Stimulated activated CD8-positive, alpha-beta memory T cell treated with anti-CD3 and anti-CD28 coated beads, Interleukin-12 subunit alpha, Interleukin-12 subunit beta, amount 100 ng/mL, for 24 hours (primary cell): ENCODE measurements around the gene ZWILCH.
"Not testable (repeated sequence)": the region's sequence is repeated elsewhere in the genome, so short reads cannot be mapped to it uniquely, and the experiment has no call there.

Experiments used
- DNase-seq: peaks from one replicate; pipeline ENCODE4 v3.0.0-alpha.2; 2020; ENCODE audit errors: extremely low read depth

ZWILCH gene

GRCh38 chr15:66488525-66488924 is 16.6 kb upstream of the ZWILCH start:
- no peak for DNase-seq

DNA sequence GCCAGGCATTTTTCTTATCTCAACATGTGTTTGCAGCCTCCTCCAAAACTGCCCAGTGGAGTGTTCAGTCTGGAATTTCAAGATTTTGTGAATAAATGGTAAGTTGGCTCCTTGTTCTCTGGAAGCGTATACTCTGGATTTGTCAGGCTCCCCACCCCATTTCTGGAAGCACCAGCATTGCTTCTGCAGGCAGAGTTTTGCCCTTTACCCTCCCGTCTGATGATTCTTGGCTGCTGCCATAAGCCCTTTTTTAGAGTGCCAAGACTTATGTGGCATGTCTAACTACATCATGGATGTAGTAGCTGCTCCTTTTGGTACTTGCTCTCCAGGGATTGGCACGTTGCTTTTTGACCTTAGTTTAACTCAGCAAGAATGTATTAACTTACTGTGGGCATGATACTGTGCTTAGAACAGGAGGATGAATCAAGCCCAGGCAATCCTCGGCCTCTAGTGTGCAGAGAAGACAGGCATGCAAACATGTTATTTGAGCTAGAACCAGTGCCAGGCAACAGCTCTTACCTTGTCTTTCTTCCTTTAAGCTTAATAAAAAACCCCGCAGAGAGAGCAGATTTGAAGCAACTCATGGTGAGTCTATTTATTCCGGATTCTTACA is 15.8 kb upstream of the ZWILCH start:
- DNase-seq, result no peak

GRCh38 chr15:66491846-66492245 is 13.3 kb upstream of the ZWILCH start:
- no peak for DNase-seq

DNA sequence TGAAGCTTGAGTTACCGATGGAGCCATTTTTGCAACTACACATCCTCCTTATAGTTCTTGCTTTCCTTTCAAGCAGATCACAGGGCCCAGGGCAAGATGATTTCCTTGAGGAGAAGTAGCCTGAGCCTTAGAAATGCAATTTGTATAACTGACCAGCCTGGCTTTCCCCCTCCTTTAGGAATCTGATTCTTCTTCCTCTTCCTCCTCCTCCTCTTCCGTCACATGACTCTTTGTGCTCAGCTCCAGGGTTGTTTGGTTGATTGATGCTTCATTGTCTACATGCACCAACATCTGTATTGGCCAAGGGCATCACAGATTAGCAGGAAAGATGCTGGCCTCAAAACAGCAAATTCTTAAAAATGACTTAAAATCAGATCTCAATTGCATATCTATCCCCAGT is 10.9 kb upstream of the ZWILCH start:
- DNase-seq, result no peak

- no peak for DNase-seq
Observed at GRCh38 chr15:66496951-66497501, 8.1 kb upstream of the ZWILCH start.

DNA sequence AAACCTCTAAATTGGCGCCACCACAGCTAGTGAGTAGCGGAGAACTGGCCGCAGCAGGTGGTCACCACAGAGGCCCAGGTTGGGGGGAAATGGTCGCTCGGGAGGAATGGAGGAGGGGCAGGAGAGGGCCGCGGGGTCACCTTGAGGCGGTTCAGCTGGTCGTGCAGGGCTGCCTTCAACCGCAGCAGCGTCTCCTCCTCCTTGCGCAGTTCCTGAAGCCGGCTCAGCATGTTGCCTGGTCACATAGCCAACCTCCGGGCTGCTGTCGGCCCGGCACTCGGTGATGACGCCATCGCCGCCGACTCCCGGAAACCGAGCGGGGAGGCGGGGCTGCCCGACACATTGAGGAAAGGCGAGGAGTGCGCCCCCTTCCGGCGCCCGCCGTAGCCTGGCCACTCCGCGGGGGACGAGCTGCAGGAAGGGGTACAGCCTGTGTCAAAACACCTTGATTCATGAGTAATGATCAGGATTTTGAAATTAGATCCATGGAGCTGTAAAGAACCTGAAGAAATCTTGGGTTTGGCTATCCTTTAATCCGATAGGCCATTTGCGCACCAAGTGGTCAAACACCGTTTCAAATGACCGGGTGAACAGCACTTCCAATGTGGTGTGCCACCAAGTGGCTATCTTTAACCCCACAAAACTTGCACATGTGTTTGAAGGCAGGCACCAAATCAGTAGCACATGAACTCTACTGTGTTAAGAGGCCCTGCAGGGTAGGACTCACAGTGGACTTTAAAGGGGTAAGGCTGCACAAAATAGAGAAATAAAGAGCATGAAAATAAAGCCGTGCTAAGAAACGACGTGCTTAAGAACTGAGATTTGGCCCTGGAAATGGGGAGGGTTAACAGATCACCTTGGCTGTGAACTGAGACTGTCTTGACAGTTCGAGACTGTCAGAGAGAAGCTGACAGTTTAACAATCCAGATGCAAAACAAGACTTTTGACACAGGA is 7.3 kb upstream of the ZWILCH start, which contains the start of gene SNAPC5:
Gene SNAPC5, minus strand, starts transcription at position 261 of the 954 bp plus-strand sequence. Its CDS starts 31 bp downstream, at position 230.
- peak; percentile 94 for DNase-seq

DNA sequence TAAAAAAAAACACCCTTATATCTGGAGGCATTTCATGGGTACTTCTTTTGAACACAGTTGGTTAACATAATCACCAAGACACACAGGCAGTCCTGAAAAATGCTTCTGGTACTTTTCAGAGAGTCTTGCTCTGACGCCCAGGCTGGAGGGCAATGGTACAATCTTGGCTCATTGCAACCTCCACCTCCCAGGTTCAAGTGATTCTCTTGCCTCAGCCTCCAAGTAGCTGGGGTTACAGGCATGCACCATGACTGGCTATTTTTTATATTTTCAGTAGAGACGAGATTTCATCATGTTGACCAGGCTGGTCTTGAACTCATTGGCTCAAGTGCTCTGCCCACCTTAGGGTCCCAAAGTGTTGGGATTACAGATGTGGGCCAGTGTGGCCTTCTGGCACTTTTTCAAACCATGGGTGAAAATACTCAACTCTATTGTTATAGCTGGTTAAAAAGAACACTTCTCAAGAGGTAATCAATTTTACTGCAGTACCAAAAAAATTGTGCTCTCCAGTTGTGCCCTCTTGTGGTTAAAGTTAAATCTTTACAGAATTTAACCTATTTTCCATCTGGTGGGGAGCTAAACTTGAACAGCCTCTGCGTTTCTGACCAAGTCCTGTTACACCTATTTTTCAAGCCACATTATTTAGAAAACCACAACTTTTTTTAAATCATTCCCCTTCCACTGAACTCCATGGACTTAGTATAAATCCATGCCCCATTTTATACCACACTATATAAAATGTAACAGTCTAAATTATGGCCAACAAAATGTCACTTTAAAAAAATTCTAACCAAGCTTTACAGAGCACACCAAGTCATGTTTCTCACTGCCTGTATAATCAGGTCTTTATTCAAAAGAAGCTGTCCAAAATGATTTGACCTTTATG is 6.4 kb upstream of the ZWILCH start:
- no peak for DNase-seq

DNA sequence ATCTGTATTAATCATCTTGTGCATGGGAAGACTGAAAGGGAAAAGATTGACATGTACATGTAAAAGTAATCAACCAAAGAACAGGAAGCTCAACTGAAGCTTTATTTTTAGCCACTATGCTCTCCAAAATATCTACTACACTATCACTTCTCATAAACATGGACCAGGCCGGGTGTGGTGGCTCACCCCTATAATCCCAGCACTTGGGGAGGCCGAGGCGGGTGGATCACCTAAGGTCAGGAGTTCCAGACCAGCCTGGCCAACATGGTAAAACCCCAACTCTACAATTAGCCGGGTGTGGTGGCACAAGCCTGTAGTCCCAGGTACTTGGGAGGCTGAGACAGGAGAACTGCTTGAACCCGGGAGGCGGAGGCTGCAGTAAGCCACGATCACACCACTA is 4.8 kb upstream of the ZWILCH start:
- not testable (repeated sequence) for DNase-seq

DNA sequence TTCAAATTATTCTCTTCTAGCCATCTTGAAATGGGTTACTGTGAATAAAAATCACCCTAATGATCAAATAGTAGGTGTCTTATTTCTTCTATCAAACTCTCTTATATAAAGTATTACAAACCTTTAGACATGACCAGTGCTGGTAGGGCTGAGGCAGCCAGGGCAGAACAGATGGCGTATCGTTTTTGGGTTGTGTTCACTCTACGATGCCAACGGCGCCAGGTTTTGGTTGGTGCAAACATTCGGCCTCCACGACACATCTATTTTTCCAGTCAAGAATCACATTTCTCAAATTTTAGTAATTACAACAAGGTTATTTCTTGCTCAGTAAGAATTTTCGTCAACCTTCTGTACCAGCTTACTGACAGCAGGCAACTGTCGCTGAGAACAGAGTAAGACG is 2.6 kb upstream of the ZWILCH start:
- DNase-seq, result no peak

DNA sequence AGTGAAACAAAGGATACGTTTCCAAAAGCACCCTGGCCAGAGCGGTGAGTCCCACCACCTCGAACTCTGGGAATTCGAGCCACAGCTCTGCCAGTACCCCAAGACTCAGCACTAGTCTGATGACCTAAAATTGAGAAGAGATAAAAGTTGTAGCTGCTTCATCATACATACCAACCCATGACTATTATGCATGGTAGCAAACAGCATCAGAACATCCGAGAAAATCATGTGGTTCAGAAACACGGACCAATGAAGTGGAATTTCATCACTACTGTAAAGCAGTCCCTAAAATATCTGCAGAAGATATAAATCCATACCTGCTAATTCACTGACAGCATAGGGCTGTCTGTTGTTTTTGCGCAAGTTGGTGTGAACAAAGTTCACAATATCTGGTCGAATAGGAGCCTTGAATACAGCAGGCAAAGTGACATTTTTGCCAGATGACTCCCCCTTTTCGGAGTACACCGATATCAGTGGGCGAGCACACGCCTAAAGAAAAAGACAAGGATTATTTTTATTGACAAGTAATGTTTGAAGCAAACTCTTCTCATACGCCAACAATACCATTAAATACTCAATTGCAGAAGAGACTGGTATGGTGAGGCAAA is 2.0 kb upstream of the ZWILCH start:
- DNase-seq, result not testable (repeated sequence)

- DNase-seq, result no peak
Observed at GRCh38 chr15:66503780-66504562, 1.2 kb upstream of the ZWILCH start.

- DNase-seq, result no peak
Observed at GRCh38 chr15:66505430-66505811, 295 bp downstream of the ZWILCH start.

GRCh38 chr15:66505818-66506217 is 692 bp downstream of the ZWILCH start:
- no peak for DNase-seq

DNA sequence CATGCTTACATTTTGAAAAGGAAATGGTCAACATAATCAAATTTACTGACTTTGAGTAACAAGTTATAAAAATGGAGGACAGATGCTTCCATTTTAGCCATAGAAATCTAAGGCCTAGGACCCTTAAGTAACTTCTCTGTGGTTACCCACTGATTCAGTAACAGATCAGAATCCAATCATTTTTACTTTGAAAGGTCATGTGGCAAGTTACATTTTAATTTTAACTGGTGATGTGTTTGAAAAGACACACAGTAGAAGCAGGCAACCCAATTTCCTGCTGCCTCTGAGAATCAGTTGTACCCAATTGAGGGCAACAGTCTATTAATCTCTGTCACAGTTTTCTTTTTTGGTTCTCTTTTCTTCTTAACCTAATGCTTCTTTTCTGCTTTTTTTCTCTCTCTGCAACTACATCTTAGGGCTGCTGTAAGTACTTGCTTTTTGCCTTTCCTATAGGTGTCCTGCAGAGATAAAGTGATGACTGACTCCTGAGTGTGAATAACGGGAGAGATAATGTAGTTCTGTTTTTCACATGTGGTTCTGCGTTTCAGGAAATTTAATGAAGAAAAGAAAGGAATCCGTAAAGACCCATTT is 3.3 kb downstream of the ZWILCH start:
- no peak for DNase-seq

- no peak for DNase-seq
Observed at GRCh38 chr15:66514586-66514985, 9.5 kb downstream of the ZWILCH start.

DNA sequence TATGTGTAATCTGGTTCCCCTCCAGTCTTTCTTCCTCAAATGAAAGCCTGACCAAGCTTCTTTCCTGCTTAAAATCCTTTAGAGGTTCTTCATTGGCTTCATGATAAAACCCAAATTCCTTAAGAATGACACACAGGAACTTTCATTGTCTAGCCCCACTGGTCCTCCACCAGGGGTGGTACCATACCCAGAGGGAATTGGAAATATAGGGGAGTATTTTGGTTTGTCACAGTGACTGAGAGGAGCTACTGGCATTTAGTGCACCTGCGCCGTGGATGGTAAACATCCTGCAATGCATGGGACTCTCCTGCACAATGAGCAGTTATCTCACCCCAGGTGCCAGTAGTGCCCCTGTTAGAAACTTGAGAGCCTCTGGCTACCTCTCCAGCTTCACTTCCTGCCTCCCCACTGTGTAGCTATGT is 10.8 kb downstream of the ZWILCH start:
- DNase-seq, result no peak

- DNase-seq, result no peak
Observed at GRCh38 chr15:66523926-66524325, 18.8 kb downstream of the ZWILCH start.

DNA sequence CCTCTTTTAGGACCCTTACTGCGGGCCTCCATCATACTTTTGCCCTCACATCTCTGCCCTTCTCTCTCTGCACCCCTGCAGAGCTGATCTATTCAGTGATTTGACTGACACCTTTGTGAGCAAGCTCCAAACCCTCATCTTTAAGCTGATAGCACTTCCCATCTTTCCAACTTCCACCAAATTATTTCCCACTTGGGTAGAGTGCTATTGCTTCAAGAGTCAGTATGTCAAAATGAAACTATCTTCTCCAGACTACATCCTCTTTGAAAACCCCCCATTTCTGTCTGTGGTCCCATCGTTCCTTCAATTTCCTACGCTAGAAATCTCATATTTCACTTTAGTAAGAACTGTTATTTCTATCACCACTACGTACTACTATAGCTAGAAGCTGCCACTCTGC is 19.7 kb downstream of the ZWILCH start:
- no peak for DNase-seq

GRCh38 chr15:66535056-66535455 is 29.9 kb downstream of the ZWILCH start:
- no peak for DNase-seq

GRCh38 chr15:66542896-66543295 is 37.8 kb downstream of the ZWILCH start:
- DNase-seq, result no peak
